ENCODE results near the gene TLN1. TPM values are rescaled to one million over a fixed set of nuclear protein-coding genes. Genes with fewer than 3 reads are reported as not detected.
A peak's percentile ranks its signal among the peaks of the same experiment; 100 is the strongest.

TLN1 gene
- total and polyA plus RNA-seq, 8 donors, result 53.2 to 399 (median 174) TPM

- no peaks in the 10 kb centered on the region for H3K36me3 ChIP-seq
- no peak overlapping the region for H3K4me3 ChIP-seq
- no peak overlapping the region for H3K27ac ChIP-seq
- TF ChIP-seq POLR2AphosphoS5 (IDR thresholded peaks at IDR 0.05) (no peak), CTCF (IDR thresholded peaks at IDR 0.05) (no peak), POLR2A (IDR thresholded peaks at IDR 0.05) (no peak), EP300 (IDR thresholded peaks at IDR 0.05) (no peak)
- H3K4me1 ChIP-seq, result peaks cover 8 to 16% (median 12%) of the 10 kb centered on the region in 4 donors
- no peaks in the 10 kb centered on the region for H3K9me3 ChIP-seq
- no peaks in the 10 kb centered on the region for H3K27me3 ChIP-seq
- WGBS, 5 donors, result 89 to 93% (median 90%) methylated on average over 4 of the region's 4 CpGs
- intact Hi-C loops (cut with DNase I; ENCODE audit: low total_unique reads), result no loop called here
- no peak for DNase-seq
Measured at GRCh38 chr9:35776018-35776417, 44.0 kb upstream of the TLN1 start.

- DNase-seq, result peak in 1 of 2 donors; percentile 29
- H3K9me3 ChIP-seq, result no peaks in the 10 kb centered on the region
- peaks cover 10 to 25% (median 21%) of the 10 kb centered on the region in 4 donors for H3K4me1 ChIP-seq
- H3K36me3 ChIP-seq, result no peaks in the 10 kb centered on the region
- TF ChIP-seq POLR2A (IDR thresholded peaks at IDR 0.05) (no peak), CTCF (IDR thresholded peaks at IDR 0.05) (no peak), POLR2AphosphoS5 (IDR thresholded peaks at IDR 0.05) (no peak), EP300 (IDR thresholded peaks at IDR 0.05) (no peak)
- intact Hi-C loops (cut with DNase I; ENCODE audit: low total_unique reads), result no loop called here
- H3K27me3 ChIP-seq, result no peaks in the 10 kb centered on the region
- WGBS, 5 donors, result 72 to 86% (median 75%) methylated on average over 7 of the region's 7 CpGs
- H3K4me3 ChIP-seq, result no peak overlapping the region
- H3K27ac ChIP-seq, result no peak overlapping the region
Measured at GRCh38 chr9:35774907-35775635, 43.1 kb upstream of the TLN1 start.

- DNase-seq, result peak in 1 of 2 donors; percentile 61
- Histone ChIP-seq H3K4me3 (no peak overlapping the region), H3K4me1 (peaks cover 10 to 36% (median 24%) of the 10 kb centered on the region in 4 donors), H3K27me3 (no peaks in the 10 kb centered on the region), H3K9me3 (no peaks in the 10 kb centered on the region), H3K36me3 (no peaks in the 10 kb centered on the region), H3K27ac (peak overlapping the region in 4 of 5 donors; percentile 7 to 78 (median 64))
- no peak for TF ChIP-seq EP300 (IDR thresholded peaks at IDR 0.05)
- TF ChIP-seq POLR2AphosphoS5 (IDR thresholded peaks at IDR 0.05), result peak in 1 of 3 donors; percentile 63
- no peak for TF ChIP-seq CTCF (IDR thresholded peaks at IDR 0.05)
- WGBS, 5 donors, result 46 to 62% (median 55%) methylated on average over 3 of the region's 3 CpGs
- intact Hi-C loops (cut with DNase I; ENCODE audit: low total_unique reads), result no loop called here
Measured at GRCh38 chr9:35771943-35772342, 39.9 kb upstream of the TLN1 start.

GRCh38 chr9:35771534-35771933 is 39.5 kb upstream of the TLN1 start:
- H3K27ac ChIP-seq, result peak overlapping the region in 4 of 5 donors; percentile 62 to 78 (median 68)
- intact Hi-C loops (cut with DNase I; ENCODE audit: low total_unique reads), result no loop called here
- 20 to 37% (median 29%) methylated on average over 1 of the region's 1 CpG for WGBS, 5 donors
- peaks cover 10 to 36% (median 24%) of the 10 kb centered on the region in 4 donors for H3K4me1 ChIP-seq
- H3K4me3 ChIP-seq, result peak overlapping the region in 1 of 4 donors; percentile 3
- H3K9me3 ChIP-seq, result no peaks in the 10 kb centered on the region
- no peak for TF ChIP-seq POLR2A (IDR thresholded peaks at IDR 0.05)
- no peak for TF ChIP-seq EP300 (IDR thresholded peaks at IDR 0.05)
- no peak for TF ChIP-seq POLR2AphosphoS5 (IDR thresholded peaks at IDR 0.05)
- no peak for TF ChIP-seq CTCF (IDR thresholded peaks at IDR 0.05)
- no peaks in the 10 kb centered on the region for H3K27me3 ChIP-seq
- H3K36me3 ChIP-seq, result no peaks in the 10 kb centered on the region
- peak; percentile 77 to 85 for DNase-seq
